Measurements from ENCODE around the gene FMN1.

The FMN1 gene

GRCh38 chr15:33099739-33100138 lies 94.8 kb downstream of the FMN1 start:
- Mint-ChIP-seq H3K27ac (peak overlapping the region in 1 of 3 experiments; percentile 46), H3K27me3 (ENCODE audit: low read depth) (no peaks in the 10 kb centered on the region), H3K36me3 (ENCODE audit: low read depth) (peaks cover 3% of the 10 kb centered on the region), H3K9me3 (no peaks in the 10 kb centered on the region), H3K4me3 (no peak overlapping the region), H3K4me1 (peaks cover 25% of the 10 kb centered on the region)
- no peak for TF ChIP-seq CTCF (IDR thresholded peaks at IDR 0.05; ENCODE audit: unreplicated experiment in 3 of 3)

GRCh38 chr15:33099213-33099612 lies 95.3 kb downstream of the FMN1 start:
- H3K4me3 Mint-ChIP-seq: no peak overlapping the region
- H3K27ac Mint-ChIP-seq: no peak overlapping the region
- no peaks in the 10 kb centered on the region for H3K9me3 Mint-ChIP-seq
- H3K4me1 Mint-ChIP-seq: peaks cover 26% of the 10 kb centered on the region
- H3K36me3 Mint-ChIP-seq (ENCODE audit: low read depth): peaks cover 3% of the 10 kb centered on the region
- no peak for TF ChIP-seq CTCF (IDR thresholded peaks at IDR 0.05; ENCODE audit: unreplicated experiment in 3 of 3)
- H3K27me3 Mint-ChIP-seq (ENCODE audit: low read depth): no peaks in the 10 kb centered on the region

GRCh38 chr15:33098094-33099058 lies 96.1 kb downstream of the FMN1 start:
- Mint-ChIP-seq H3K27me3 (ENCODE audit: low read depth) (no peaks in the 10 kb centered on the region), H3K4me3 (no peak overlapping the region), H3K27ac (peak overlapping the region in 2 of 3 experiments; percentile 9 to 37), H3K4me1 (peaks cover 33% of the 10 kb centered on the region), H3K36me3 (ENCODE audit: low read depth) (peaks cover 3% of the 10 kb centered on the region), H3K9me3 (no peaks in the 10 kb centered on the region)
- no peak for TF ChIP-seq CTCF (IDR thresholded peaks at IDR 0.05; ENCODE audit: unreplicated experiment in 3 of 3)

- TF ChIP-seq CTCF (IDR thresholded peaks at IDR 0.05; ENCODE audit: unreplicated experiment in 3 of 3): no peak
- no peaks in the 10 kb centered on the region for H3K27me3 Mint-ChIP-seq (ENCODE audit: low read depth)
- no peak overlapping the region for H3K4me3 Mint-ChIP-seq
- H3K9me3 Mint-ChIP-seq: no peaks in the 10 kb centered on the region
- H3K4me1 Mint-ChIP-seq: peaks cover 49% of the 10 kb centered on the region
- H3K27ac Mint-ChIP-seq: no peak overlapping the region
- peaks cover 3% of the 10 kb centered on the region for H3K36me3 Mint-ChIP-seq (ENCODE audit: low read depth)
Observed at GRCh38 chr15:33096134-33096533, 98.4 kb downstream of the FMN1 start.

- no peak for TF ChIP-seq CTCF (IDR thresholded peaks at IDR 0.05; ENCODE audit: unreplicated experiment in 3 of 3)
- no peak overlapping the region for H3K27ac Mint-ChIP-seq
- peaks cover 52% of the 10 kb centered on the region for H3K4me1 Mint-ChIP-seq
- H3K9me3 Mint-ChIP-seq: no peaks in the 10 kb centered on the region
- no peak overlapping the region for H3K4me3 Mint-ChIP-seq
- peaks cover 3% of the 10 kb centered on the region for H3K36me3 Mint-ChIP-seq (ENCODE audit: low read depth)
- H3K27me3 Mint-ChIP-seq (ENCODE audit: low read depth): no peaks in the 10 kb centered on the region
Observed at GRCh38 chr15:33095641-33096040, 98.9 kb downstream of the FMN1 start.

GRCh38 chr15:33094336-33094735 lies 100.2 kb downstream of the FMN1 start:
- H3K27ac Mint-ChIP-seq: peak overlapping the region; percentile 13 to 49 (median 31)
- TF ChIP-seq CTCF (IDR thresholded peaks at IDR 0.05; ENCODE audit: unreplicated experiment in 3 of 3): no peak
- H3K4me1 Mint-ChIP-seq: peaks cover 52% of the 10 kb centered on the region
- peaks cover 4% of the 10 kb centered on the region for H3K27me3 Mint-ChIP-seq (ENCODE audit: low read depth)
- no peaks in the 10 kb centered on the region for H3K9me3 Mint-ChIP-seq
- peaks cover 3% of the 10 kb centered on the region for H3K36me3 Mint-ChIP-seq (ENCODE audit: low read depth)
- H3K4me3 Mint-ChIP-seq: no peak overlapping the region

All from nephron (organoid).